H1 (cell line): ENCODE data around the gene SSTR3. TPM values are rescaled to one million over a fixed set of nuclear protein-coding genes. Genes with fewer than 3 reads are reported as not detected.

Experiments used
- CTCF ChIA-PET: fragments of 300-600 bp; sonication (Branson Sonifier 250); formaldehyde crosslinking; loops from one replicate; lab custom pipeline; 2021; ENCODE audit not compliant: partially characterized antibody; lab: Charles Lee
- POLR2A ChIA-PET: fragments of 300-600 bp; sonication (Branson Sonifier 250); formaldehyde crosslinking; loops from one replicate; lab custom pipeline; 2021; ENCODE audit warnings: inconsistent platforms; ENCODE audit not compliant: partially characterized antibody; lab: Charles Lee
- DNase-seq, 2 experiments: peaks; one replicate each; pipeline versions ENCODE4 v3.0.0 to v3.0.0-alpha.2; 2010 to 2022; ENCODE audit warnings: low spot score in 2 of 2, low read depth in 1 of 2, mixed read lengths in 1 of 2
- FAIRE-seq: peaks from 2 replicates; lab custom pipeline; 2011; peaks lifted over from hg19 to GRCh38; lab: Jason Lieb, UNC
- H2AFZ ChIP-seq: 2 replicates; pipeline ENCODE4 v1.8.1; 2012; ENCODE audit warnings: low read length, inconsistent platforms
- H2AK5ac ChIP-seq: 2 replicates; pipeline ENCODE4 v1.6.1; 2013; ENCODE audit warnings: low read depth, low read length
- H2BK120ac ChIP-seq: replicated peaks from 2 replicates; pipeline ENCODE3; 2013; ENCODE audit warnings: low read depth, low read length, inconsistent platforms
- H2BK12ac ChIP-seq: 2 replicates; pipeline ENCODE4 v1.6.1; 2013; ENCODE audit warnings: low read depth, low read length
- H2BK15ac ChIP-seq: 2 replicates; pipeline ENCODE4 v1.6.1; 2013; ENCODE audit warnings: low read length
- H2BK20ac ChIP-seq: 2 replicates; pipeline ENCODE4 v1.6.1; 2013; ENCODE audit warnings: low read length
- H2BK5ac ChIP-seq: 2 replicates; pipeline ENCODE4 v1.6.1; 2013; ENCODE audit warnings: low read depth, low read length
- H3K14ac ChIP-seq: 2 replicates; pipeline ENCODE4 v1.6.1; 2013; ENCODE audit warnings: inconsistent platforms; ENCODE audit not compliant: insufficient read length
- H3K18ac ChIP-seq: 2 replicates; pipeline ENCODE4 v1.6.1; 2013; ENCODE audit warnings: low read length; ENCODE audit errors: extremely low read depth
- H3K23ac ChIP-seq: 2 replicates; pipeline ENCODE4 v1.6.1; 2013; ENCODE audit warnings: inconsistent platforms; ENCODE audit not compliant: insufficient read length
- H3K23me2 ChIP-seq: 2 replicates; pipeline ENCODE4 v1.6.1; 2013; ENCODE audit warnings: low read depth, low read length
- H3K27ac ChIP-seq: 2 replicates; pipeline ENCODE4 v1.6.1; 2011; ENCODE audit warnings: low read depth, low read length, inconsistent platforms
- H3K27me3 ChIP-seq, 4 experiments: replicated peaks in 1 of 4; 1 replicate in 1 of 4; 2 replicates in 3 of 4; pipeline versions ENCODE4 v1.6.1 to v1.8.1; 2011 to 2013; ENCODE audit warnings: low read length in 3 of 4, mild to moderate bottlenecking in 3 of 4, inconsistent platforms in 2 of 4, mixed read lengths in 2 of 4, moderate library complexity in 1 of 4; ENCODE audit not compliant: control insufficient read depth in 3 of 4, insufficient read depth in 3 of 4; ENCODE audit errors: extremely low read depth in 1 of 4
- H3K36me3 ChIP-seq, 4 experiments: 2 replicates each; pipeline versions ENCODE4 v1.6.1 to v1.8.1; 2011 to 2013; ENCODE audit warnings: mild to moderate bottlenecking in 4 of 4, low read length in 3 of 4, moderate library complexity in 2 of 4, control low read depth in 1 of 4, inconsistent platforms in 1 of 4; ENCODE audit not compliant: insufficient read depth in 4 of 4, control insufficient read depth in 2 of 4
- H3K4ac ChIP-seq: replicated peaks from 2 replicates; pipeline ENCODE3; 2013; ENCODE audit warnings: low read length, low read depth, mixed read lengths, inconsistent platforms; ENCODE audit not compliant: insufficient read length
- H3K4me1 ChIP-seq, 4 experiments: replicated peaks in 1 of 4; 1 replicate in 1 of 4; 2 replicates in 3 of 4; pipeline versions ENCODE4 v1.6.1 to v1.8.1; 2011 to 2013; ENCODE audit warnings: low read length in 3 of 4, inconsistent platforms in 2 of 4, mixed read lengths in 1 of 4; ENCODE audit not compliant: insufficient read depth in 4 of 4, control insufficient read depth in 3 of 4
- H3K4me2 ChIP-seq, 2 experiments: 2 replicates each; pipeline versions ENCODE4 v1.6.1 to v1.8.1; 2011 to 2013; ENCODE audit warnings: low read depth in 2 of 2, low read length in 2 of 2, control low read depth in 1 of 2, inconsistent platforms in 1 of 2, mild to moderate bottlenecking in 1 of 2; ENCODE audit not compliant: insufficient read depth in 1 of 2
- H3K4me3 ChIP-seq, 4 experiments: fragments of 200-600, 300-600 bp in 1 of 4; sonication (generic), shearing (Covaris generic), sonication (Bioruptor Twin) in 1 of 4; 2 replicates each; pipeline versions ENCODE4 v1.5.1 to v1.8.1; 2011 to 2016; ENCODE audit warnings: low read length in 4 of 4, low read depth in 3 of 4, control low read depth in 2 of 4, inconsistent platforms in 2 of 4, mild to moderate bottlenecking in 2 of 4, mixed read lengths in 1 of 4, moderate library complexity in 1 of 4; ENCODE audit not compliant: insufficient read depth in 2 of 4; ENCODE audit errors: extremely low read depth in 1 of 4
- H3K56ac ChIP-seq: replicated peaks from 2 replicates; pipeline ENCODE3; 2013; ENCODE audit warnings: low read depth, mild to moderate bottlenecking, mixed read lengths, low read length, inconsistent platforms; ENCODE audit not compliant: insufficient read length
- H3K79me1 ChIP-seq: 2 replicates; pipeline ENCODE4 v1.6.1; 2013; ENCODE audit warnings: low read depth, low read length, control low read depth
- H3K79me2 ChIP-seq, 2 experiments: 2 replicates each; pipeline versions ENCODE4 v1.6.1 to v1.8.1; 2012 to 2013; ENCODE audit warnings: low read length in 2 of 2, mild to moderate bottlenecking in 2 of 2, inconsistent platforms in 1 of 2; ENCODE audit not compliant: insufficient read depth in 2 of 2, control insufficient read depth in 1 of 2
- H3K9ac ChIP-seq, 4 experiments: replicated peaks in 1 of 4; 1 replicate in 1 of 4; 2 replicates in 3 of 4; pipeline versions ENCODE4 v1.6.1 to v1.8.1; 2011 to 2013; ENCODE audit warnings: low read depth in 3 of 4, low read length in 3 of 4, control low read depth in 2 of 4, mild to moderate bottlenecking in 2 of 4, moderate library complexity in 2 of 4, inconsistent platforms in 1 of 4; ENCODE audit errors: extremely low read depth in 1 of 4
- H3K9me3 ChIP-seq, 2 experiments: 2 replicates each; pipeline versions ENCODE4 v1.6.1 to v1.8.1; 2012 to 2013; ENCODE audit warnings: mild to moderate bottlenecking in 2 of 2, moderate library complexity in 2 of 2, control low read depth in 1 of 2, inconsistent platforms in 1 of 2, low read depth in 1 of 2, low read length in 1 of 2, mixed read lengths in 1 of 2; ENCODE audit not compliant: insufficient read depth in 2 of 2
- H4K20me1 ChIP-seq, 2 experiments: replicated peaks in 1 of 2; 2 replicates each; pipeline versions ENCODE3 to v1.8.1; 2011 to 2013; ENCODE audit warnings: inconsistent platforms in 2 of 2, low read length in 2 of 2, mild to moderate bottlenecking in 1 of 2; ENCODE audit not compliant: insufficient read depth in 2 of 2, control insufficient read depth in 1 of 2
- H4K5ac ChIP-seq: 2 replicates; pipeline ENCODE4 v1.6.1; 2013; ENCODE audit warnings: low read length, low read depth, mixed read lengths, inconsistent platforms; ENCODE audit not compliant: insufficient read length
- H4K8ac ChIP-seq: 2 replicates; pipeline ENCODE4 v1.8.0; 2013; ENCODE audit warnings: mild to moderate bottlenecking, moderate library complexity, low read length, inconsistent platforms; ENCODE audit not compliant: insufficient read depth; ENCODE audit errors: extremely low read depth
- H4K91ac ChIP-seq: replicated peaks from 2 replicates; pipeline ENCODE3; 2013; ENCODE audit warnings: low read length, mixed read lengths, inconsistent platforms; ENCODE audit not compliant: insufficient read length
- CHD2 ChIP-seq: IDR thresholded peaks from 2 replicates; pipeline ENCODE4 v1.6.1; 2012; ENCODE audit warnings: low read length, improper control_type of control experiment
- E2F6 ChIP-seq: IDR thresholded peaks from 2 replicates; pipeline ENCODE4 v1.6.1; 2012; ENCODE audit warnings: inconsistent platforms
- KDM4A ChIP-seq: IDR thresholded peaks from one replicate; pipeline ENCODE4 v1.7.1; 2012; ENCODE audit warnings: low read depth, mild to moderate bottlenecking, moderate library complexity, low read length, inconsistent platforms; ENCODE audit not compliant: severe bottlenecking
- POU5F1 ChIP-seq: IDR thresholded peaks from 2 replicates; pipeline ENCODE4 v1.6.1; 2011; ENCODE audit warnings: low read depth, mild to moderate bottlenecking, low read length, moderate library complexity
- RFX5 ChIP-seq: IDR thresholded peaks from 2 replicates; pipeline ENCODE4 v1.6.1; 2011; ENCODE audit warnings: low read depth, low read length, improper control_type of control experiment, borderline replicate concordance
- SRF ChIP-seq: IDR thresholded peaks from 2 replicates; pipeline ENCODE4 v1.6.1; 2011; ENCODE audit warnings: mild to moderate bottlenecking, low read depth, low read length, moderate library complexity
- TAF7 ChIP-seq: optimal IDR thresholded peaks from 2 replicates; pipeline ENCODE3; 2011; ENCODE audit warnings: low read depth, mild to moderate bottlenecking, inconsistent platforms, low read length, moderate library complexity, borderline replicate concordance
- TBP ChIP-seq: IDR thresholded peaks from 2 replicates; pipeline ENCODE4 v1.6.1; 2011; ENCODE audit warnings: low read depth, low read length, improper control_type of control experiment
- TCF12 ChIP-seq: IDR thresholded peaks from 2 replicates; pipeline ENCODE4 v1.6.1; 2011; ENCODE audit warnings: low read depth, mild to moderate bottlenecking, low read length
- WGBS, 2 experiments: shearing (Covaris generic) in 1 of 2; methylation state at CpG; one replicate each; pipeline versions ENCODE4 v1.1.6 to v1.1.7; 2013 to 2015; ENCODE audit warnings: low lambda C conversion rate in 2 of 2, mixed read lengths in 2 of 2, inconsistent platforms in 1 of 2, low coverage in 1 of 2, missing lambda C conversion rate in 1 of 2; ENCODE audit not compliant: insufficient replicate concordance in 2 of 2, insufficient coverage in 1 of 2, insufficient read length in 1 of 2; ENCODE audit errors: extremely low coverage in 1 of 2, missing lambda C conversion rate in 1 of 2; 5-methylcytosine and 5-hydroxymethylcytosine counted together
- polyA plus RNA-seq, 7 experiments: library from polyadenylated mRNA; depleted of rRNA in 3 of 7; stranded (reverse) in 5 of 7; unstranded in 2 of 7; fragments of >200 nt in 5 of 7; fragments of 200-250 nt in 2 of 7; gene quantifications; 1 replicate in 5 of 7; 2 replicates in 1 of 7; 4 replicates in 1 of 7; pipeline versions ENCODE4 v1.2.1 to v1.2.3, GENCODE V29; 2011 to 2013; ENCODE audit warnings: missing spikeins in 2 of 7, mixed read lengths in 2 of 7
- total RNA-seq: library from RNA; stranded (reverse); fragmentation: NEBNext Ultra II Directional; extraction: Animal tissue kit (Norgen Biotek cat#: 25700); gene quantifications from 2 replicates; pipeline ENCODE4 v1.2.1, GENCODE V29; 2021

The SSTR3 gene
- total and polyA plus RNA-seq, 2 of the 8 experiments (the other 6 are each of a cell fraction or from before 2014, with no cell fraction given): 0.22 to 0.77 TPM

- Histone ChIP-seq H3K56ac (no peak overlapping the region), H3K4me3 (no peak overlapping the region), H4K20me1 (no peaks in the 10 kb centered on the region), H3K4me2 (no peak overlapping the region), H4K5ac (no peak overlapping the region), H3K27me3 (peaks cover 0 to 3% (median 2%) of the 10 kb centered on the region in 4 experiments; a peak in 2 of 7 replicates), H3K18ac (no peak overlapping the region), H3K9me3 (no peaks in the 10 kb centered on the region), H3K23ac (no peak overlapping the region), H3K23me2 (no peaks in the 10 kb centered on the region; the same call in 1 of the 2 replicates), H3K79me1 (no peaks in the 10 kb centered on the region), H2BK15ac (no peak overlapping the region), H2BK20ac (no peak overlapping the region), H3K14ac (no peak overlapping the region), H2BK5ac (no peak overlapping the region), H3K36me3 (no peaks in the 10 kb centered on the region), H3K4ac (no peak overlapping the region), H4K8ac (no peak overlapping the region), H2BK120ac (no peak overlapping the region), H3K27ac (no peak overlapping the region), H3K9ac (no peak overlapping the region), H2AFZ (no peak overlapping the region), H2BK12ac (no peak overlapping the region), H3K79me2 (no peaks in the 10 kb centered on the region), H3K4me1 (peaks cover 4 to 9% (median 5%) of the 10 kb centered on the region in 4 experiments; a peak in 6 of 7 replicates), H4K91ac (no peak overlapping the region), H2AK5ac (no peak overlapping the region)
- WGBS, 2 experiments: 88% methylated on average over 5 of the region's 5 CpGs; no CpG with 5 or more reads in 1 of the 2 experiments
- ChIA-PET CTCF (interaction anchor here (1.1 to 1.5 kb wide), 2 partner anchors 129 to 139 kb away, joined by 3 read pairs; no protein-coding TSS in a partner anchor), POLR2A (no interaction called here)
- FAIRE-seq (no peak), DNase-seq (no peak)
- no peak for TF ChIP-seq TAF7
- TF ChIP-seq SRF: no peak
- TF ChIP-seq TCF12: no peak
- no peak for TF ChIP-seq KDM4A
- no peak for TF ChIP-seq RFX5
- TF ChIP-seq POU5F1: no peak
- no peak for TF ChIP-seq TBP
- TF ChIP-seq CHD2: no peak
- no peak for TF ChIP-seq E2F6
These were observed 42.6 kb upstream of the SSTR3 start for GRCh38 chr22:37254867-37255233.
